HUES64 (cell line): Measurements from ENCODE around the gene LRTM2.

Experiments
- H3K27ac ChIP-seq: 2 replicates; pipeline ENCODE4 v1.7.0; 2013; ENCODE audit warnings: low read depth, low read length, inconsistent platforms
- H3K27me3 ChIP-seq: 2 replicates; pipeline ENCODE4 v1.6.1; 2013; ENCODE audit warnings: mild to moderate bottlenecking, low read length; ENCODE audit not compliant: insufficient read depth
- H3K36me3 ChIP-seq: 2 replicates; pipeline ENCODE4 v1.6.1; 2013; ENCODE audit warnings: mild to moderate bottlenecking, low read length; ENCODE audit not compliant: insufficient read depth
- H3K4me1 ChIP-seq: 2 replicates; pipeline ENCODE4 v1.6.1; 2013; ENCODE audit warnings: mild to moderate bottlenecking, low read length, moderate library complexity; ENCODE audit not compliant: insufficient read depth
- H3K4me3 ChIP-seq: 2 replicates; pipeline ENCODE4 v1.5.1; 2013; ENCODE audit warnings: mild to moderate bottlenecking, low read length, moderate library complexity
- H3K9ac ChIP-seq: 2 replicates; pipeline ENCODE4 v1.6.1; 2013; ENCODE audit warnings: mild to moderate bottlenecking, low read depth, low read length
- H3K9me3 ChIP-seq: 2 replicates; pipeline ENCODE4 v1.6.1; 2013; ENCODE audit warnings: low read depth, low read length; ENCODE audit not compliant: insufficient read depth
- WGBS: fragments of 150-250, 120-280 bp; methylation state at CpG from one replicate; pipeline ENCODE4 v1.1.7; 2013; ENCODE audit warnings: missing lambda C conversion rate; 5-methylcytosine and 5-hydroxymethylcytosine counted together

LRTM2 gene

GRCh38 chr12:1883513-1883912, 63.1 kb downstream of the LRTM2 start:
- Histone ChIP-seq H3K4me3 (no peak overlapping the region), H3K9ac (no peak overlapping the region), H3K27me3 (no peaks in the 10 kb centered on the region), H3K36me3 (no peaks in the 10 kb centered on the region), H3K27ac (no peak overlapping the region), H3K9me3 (no peaks in the 10 kb centered on the region), H3K4me1 (no peaks in the 10 kb centered on the region)
- WGBS, result 89% methylated on average over 8 of the region's 8 CpGs

DNA sequence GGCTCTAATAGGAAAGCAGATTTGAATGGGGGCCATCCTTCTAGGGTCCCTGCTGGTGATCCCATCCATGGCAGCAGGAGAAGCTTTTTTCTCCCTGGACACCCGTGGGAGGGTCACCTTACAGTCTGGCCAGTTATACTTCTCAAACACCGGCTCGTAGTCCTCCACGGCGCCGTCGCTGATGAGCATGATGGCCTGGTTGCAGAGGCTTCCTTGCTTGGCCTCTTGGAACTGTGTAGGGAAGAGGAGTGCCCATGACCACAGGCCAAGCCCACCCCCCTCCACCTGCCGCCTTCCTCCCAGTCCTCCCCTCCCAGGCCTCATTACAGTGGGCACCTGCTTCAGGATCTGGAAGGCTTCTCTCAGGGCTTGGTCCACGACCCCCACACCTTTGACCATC, 64.3 kb downstream of the LRTM2 start:
- H3K36me3 ChIP-seq, result no peaks in the 10 kb centered on the region
- no peak overlapping the region for H3K9ac ChIP-seq
- no peaks in the 10 kb centered on the region for H3K27me3 ChIP-seq
- no peak overlapping the region for H3K4me3 ChIP-seq
- 96% methylated on average over 9 of the region's 9 CpGs for WGBS
- H3K27ac ChIP-seq, result no peak overlapping the region
- H3K4me1 ChIP-seq, result no peaks in the 10 kb centered on the region
- H3K9me3 ChIP-seq, result no peaks in the 10 kb centered on the region

DNA sequence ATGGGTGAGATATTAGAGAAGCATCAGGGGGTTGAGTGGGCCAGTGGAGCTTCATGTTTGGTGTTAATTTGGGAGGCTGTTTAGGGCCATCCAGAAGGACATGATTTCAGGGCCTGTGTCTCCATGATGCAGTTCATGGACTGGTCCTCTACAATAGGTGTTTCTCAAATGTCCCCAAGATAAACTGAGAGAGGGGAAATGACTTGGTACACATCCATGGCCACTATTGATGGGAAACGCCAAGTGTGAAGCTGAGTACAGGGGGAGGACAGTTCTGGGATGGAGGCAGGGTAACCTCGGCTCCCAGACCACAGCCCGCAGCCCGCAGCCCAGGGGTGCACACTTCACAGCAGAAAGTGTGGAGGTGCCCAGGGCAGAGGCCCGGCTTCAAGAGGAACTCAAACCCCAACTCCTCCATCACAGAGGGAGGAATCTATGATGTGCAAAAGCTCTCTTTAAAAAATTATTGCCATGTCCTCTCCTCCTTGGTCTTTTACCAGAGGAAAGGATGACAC, 64.8 kb downstream of the LRTM2 start:
- no peaks in the 10 kb centered on the region for H3K9me3 ChIP-seq
- no peak overlapping the region for H3K27ac ChIP-seq
- no peak overlapping the region for H3K9ac ChIP-seq
- H3K4me1 ChIP-seq, result no peaks in the 10 kb centered on the region
- H3K4me3 ChIP-seq, result no peak overlapping the region
- no peaks in the 10 kb centered on the region for H3K36me3 ChIP-seq
- H3K27me3 ChIP-seq, result no peaks in the 10 kb centered on the region
- WGBS, result over 99% methylated on average over 5 of the region's 5 CpGs

GRCh38 chr12:1885599-1886245, 65.4 kb downstream of the LRTM2 start:
- WGBS, result 91% methylated on average over 13 of the region's 13 CpGs
- Histone ChIP-seq H3K36me3 (no peaks in the 10 kb centered on the region), H3K9ac (no peak overlapping the region), H3K4me3 (no peak overlapping the region), H3K4me1 (no peaks in the 10 kb centered on the region), H3K27ac (no peak overlapping the region), H3K9me3 (no peaks in the 10 kb centered on the region), H3K27me3 (no peaks in the 10 kb centered on the region)
